SU-DHL-6 (cell line): ENCODE measurements around the gene HSP90AA1.
"Not testable (repeated sequence)": the region's sequence is repeated elsewhere in the genome, so short reads cannot be mapped to it uniquely, and the experiment has no call there.

Experiments
- CTCF ChIP-seq: fragments of 200-600 bp; sonication (generic); IDR thresholded peaks from one replicate; pipeline ENCODE4 v1.5.1; 2017; ENCODE audit warnings: antibody characterized with exemption, mild to moderate bottlenecking, low read length, moderate library complexity; ENCODE audit not compliant: insufficient read depth, poor library complexity, severe bottlenecking
- EZH2phosphoT487 ChIP-seq: fragments of 200-600 bp; sonication (generic), shearing (Covaris generic); conservative IDR thresholded peaks from 2 replicates; pipeline ENCODE4 v1.6.1; 2018; ENCODE audit warnings: mild to moderate bottlenecking, antibody characterized with exemption, low read length, moderate library complexity, mixed read lengths

GRCh38 chr14:102134021-102134420 is 47.2 kb upstream of the HSP90AA1 start:
- TF ChIP-seq CTCF, EZH2phosphoT487: not testable (repeated sequence)
